Central memory CD8-positive, alpha-beta T cell (primary cell): ENCODE data around the gene BRI3BP.
A peak's percentile ranks its signal among the peaks of the same experiment; 100 is the strongest.
"Not testable (repeated sequence)": the region's sequence is repeated elsewhere in the genome, so short reads cannot be mapped to it uniquely, and the experiment has no call there.

ENCODE experiments used
- ATAC-seq: fragments of 150-1000 bp; cut with Tn5 transposase; replicated peaks from 2 replicates; pipeline ENCODE4 v1.10.0; 2022; ENCODE audit warnings: mild to moderate bottlenecking, moderate FRiP score, moderate number of reproducible peaks; ENCODE audit not compliant: poor library complexity, severe bottlenecking; ENCODE audit errors: extremely low read depth
- DNase-seq, 2 donors: peaks; one replicate each; pipeline ENCODE4 v3.0.0; 2021; ENCODE audit warnings: low spot score in 2 of 2
- H3K27ac Mint-ChIP-seq: one replicate; pipeline ENCODE4 v1.8.0; 2022; ENCODE audit warnings: low read depth, mild to moderate bottlenecking, moderate library complexity, mixed read lengths
- H3K27me3 Mint-ChIP-seq: one replicate; pipeline ENCODE4 v1.8.0; 2022; ENCODE audit warnings: mixed read lengths
- H3K36me3 Mint-ChIP-seq: one replicate; pipeline ENCODE4 v1.8.0; 2022; ENCODE audit warnings: mild to moderate bottlenecking, moderate library complexity, mixed read lengths; ENCODE audit not compliant: insufficient read depth
- H3K4me1 Mint-ChIP-seq: one replicate; pipeline ENCODE4 v1.8.0; 2022; ENCODE audit warnings: mixed read lengths
- H3K4me3 Mint-ChIP-seq: one replicate; pipeline ENCODE4 v1.8.0; 2022; ENCODE audit warnings: mild to moderate bottlenecking, moderate library complexity, mixed read lengths
- H3K9me3 Mint-ChIP-seq: one replicate; pipeline ENCODE4 v1.8.0; 2022; ENCODE audit warnings: mixed read lengths

BRI3BP gene

GRCh38 chr12:125033288-125033687, 39.8 kb downstream of the BRI3BP start:
- H3K27ac Mint-ChIP-seq, result no peak overlapping the region
- no peaks in the 10 kb centered on the region for H3K9me3 Mint-ChIP-seq
- H3K4me1 Mint-ChIP-seq, result no peaks in the 10 kb centered on the region
- H3K27me3 Mint-ChIP-seq, result no peaks in the 10 kb centered on the region
- H3K4me3 Mint-ChIP-seq, result no peak overlapping the region
- DNase-seq, result no peak
- no peak for ATAC-seq
- peaks cover 3% of the 10 kb centered on the region for H3K36me3 Mint-ChIP-seq

- Mint-ChIP-seq H3K36me3 (no peaks in the 10 kb centered on the region), H3K27ac (no peak overlapping the region)
- ATAC-seq, result no peak
Observed at GRCh38 chr12:125038976-125039625, 45.7 kb downstream of the BRI3BP start.

GRCh38 chr12:125049093-125049458, 55.6 kb downstream of the BRI3BP start:
- no peaks in the 10 kb centered on the region for H3K27me3 Mint-ChIP-seq
- peak overlapping the region; percentile 38 for H3K27ac Mint-ChIP-seq
- no peak for ATAC-seq
- peaks cover 3% of the 10 kb centered on the region for H3K36me3 Mint-ChIP-seq
- peaks cover 9% of the 10 kb centered on the region for H3K4me1 Mint-ChIP-seq
- peak overlapping the region; percentile 84 for H3K4me3 Mint-ChIP-seq
- DNase-seq, result no peak
- no peaks in the 10 kb centered on the region for H3K9me3 Mint-ChIP-seq

More at GRCh38 chr12:125038976-125039625, 45.7 kb downstream of the BRI3BP start:
- H3K4me1 Mint-ChIP-seq, result no peaks in the 10 kb centered on the region
- DNase-seq, result no peak
- H3K27me3 Mint-ChIP-seq, result no peaks in the 10 kb centered on the region
- H3K9me3 Mint-ChIP-seq, result no peaks in the 10 kb centered on the region
- no peak overlapping the region for H3K4me3 Mint-ChIP-seq

- Mint-ChIP-seq H3K4me1 (peaks cover 9% of the 10 kb centered on the region), H3K4me3 (peak overlapping the region; percentile 84), H3K9me3 (no peaks in the 10 kb centered on the region), H3K27ac (no peak overlapping the region), H3K27me3 (peaks cover 6% of the 10 kb centered on the region), H3K36me3 (peaks cover 3% of the 10 kb centered on the region)
- no peak for DNase-seq
- ATAC-seq, result no peak
Observed at GRCh38 chr12:125050446-125050845, 57.0 kb downstream of the BRI3BP start.

GRCh38 chr12:125050868-125051267, 57.4 kb downstream of the BRI3BP start:
- no peak for DNase-seq
- Mint-ChIP-seq H3K27ac (no peak overlapping the region), H3K4me3 (no peak overlapping the region), H3K27me3 (peaks cover 10% of the 10 kb centered on the region), H3K9me3 (no peaks in the 10 kb centered on the region), H3K4me1 (peaks cover 9% of the 10 kb centered on the region), H3K36me3 (peaks cover 3% of the 10 kb centered on the region)
- ATAC-seq, result no peak

GRCh38 chr12:125053821-125054220, 60.4 kb downstream of the BRI3BP start:
- ATAC-seq (no peak), DNase-seq (no peak)
- Mint-ChIP-seq H3K36me3 (peaks cover 3% of the 10 kb centered on the region), H3K9me3 (no peaks in the 10 kb centered on the region), H3K27me3 (peaks cover 32% of the 10 kb centered on the region), H3K4me3 (no peak overlapping the region), H3K4me1 (peaks cover 9% of the 10 kb centered on the region), H3K27ac (no peak overlapping the region)

GRCh38 chr12:125055591-125055990, 62.1 kb downstream of the BRI3BP start:
- H3K4me3 Mint-ChIP-seq, result no peak overlapping the region

GRCh38 chr12:125056306-125056705, 62.9 kb downstream of the BRI3BP start:
- no peak for ATAC-seq
- no peak for DNase-seq
- H3K36me3 Mint-ChIP-seq, result no peaks in the 10 kb centered on the region
- no peaks in the 10 kb centered on the region for H3K4me1 Mint-ChIP-seq
- H3K27ac Mint-ChIP-seq, result no peak overlapping the region
- H3K9me3 Mint-ChIP-seq, result no peaks in the 10 kb centered on the region
- peaks cover 36% of the 10 kb centered on the region for H3K27me3 Mint-ChIP-seq
- H3K4me3 Mint-ChIP-seq, result no peak overlapping the region

More at GRCh38 chr12:125055591-125055990, 62.1 kb downstream of the BRI3BP start:
- Mint-ChIP-seq H3K27ac (no peak overlapping the region), H3K9me3 (no peaks in the 10 kb centered on the region), H3K4me1 (no peaks in the 10 kb centered on the region), H3K36me3 (no peaks in the 10 kb centered on the region), H3K27me3 (peaks cover 36% of the 10 kb centered on the region)
- ATAC-seq (no peak), DNase-seq (no peak)

- Mint-ChIP-seq H3K9me3 (no peaks in the 10 kb centered on the region), H3K36me3 (no peaks in the 10 kb centered on the region), H3K27ac (no peak overlapping the region), H3K27me3 (peaks cover 36% of the 10 kb centered on the region), H3K4me1 (no peaks in the 10 kb centered on the region), H3K4me3 (no peak overlapping the region)
- DNase-seq (no peak), ATAC-seq (no peak)
Observed at GRCh38 chr12:125057708-125058107, 64.3 kb downstream of the BRI3BP start.

GRCh38 chr12:125061229-125061628, 67.8 kb downstream of the BRI3BP start:
- DNase-seq, result no peak
- H3K27me3 Mint-ChIP-seq, result peaks cover 24% of the 10 kb centered on the region
- H3K36me3 Mint-ChIP-seq, result no peaks in the 10 kb centered on the region
- no peak overlapping the region for H3K4me3 Mint-ChIP-seq
- peaks cover 12% of the 10 kb centered on the region for H3K4me1 Mint-ChIP-seq
- H3K9me3 Mint-ChIP-seq, result no peaks in the 10 kb centered on the region
- no peak overlapping the region for H3K27ac Mint-ChIP-seq
- ATAC-seq, result no peak

GRCh38 chr12:125063522-125063921, 70.1 kb downstream of the BRI3BP start:
- Mint-ChIP-seq H3K4me3 (peak overlapping the region; percentile 68), H3K4me1 (peaks cover 22% of the 10 kb centered on the region)
- not testable (repeated sequence) for ATAC-seq, H3K36me3 Mint-ChIP-seq, H3K9me3 Mint-ChIP-seq, DNase-seq, H3K27me3 Mint-ChIP-seq, H3K27ac Mint-ChIP-seq

GRCh38 chr12:125064492-125064891, 71.0 kb downstream of the BRI3BP start:
- DNase-seq (no peak), ATAC-seq (no peak)
- Mint-ChIP-seq H3K27me3 (no peaks in the 10 kb centered on the region), H3K36me3 (no peaks in the 10 kb centered on the region), H3K4me3 (peak overlapping the region; percentile 68), H3K9me3 (no peaks in the 10 kb centered on the region), H3K4me1 (peaks cover 22% of the 10 kb centered on the region), H3K27ac (peak overlapping the region; percentile 7)

- H3K4me3 Mint-ChIP-seq, result peak within 1 kb of the TSS; percentile 68
- peak within 1 kb of the TSS; percentile 7 for H3K27ac Mint-ChIP-seq
- no peaks in the 10 kb centered on the region for H3K36me3 Mint-ChIP-seq
- H3K27me3 Mint-ChIP-seq, result no peaks in the 10 kb centered on the region
- H3K4me1 Mint-ChIP-seq, result peaks cover 22% of the 10 kb centered on the region
- ATAC-seq, result peak; percentile 89
- no peaks in the 10 kb centered on the region for H3K9me3 Mint-ChIP-seq
- DNase-seq, result peak; percentile 38 to 41
Observed at GRCh38 chr12:125065021-125065918, 71.8 kb downstream of the BRI3BP start, which contains the start of gene AACS. AACS (plus strand) TSS chr12:125065435; CDS start chr12:125065585, 150 bp downstream.
